Upper lobe of left lung (tissue), 4 donors: ENCODE measurements around the gene MVP.
"Not testable (repeated sequence)": the region's sequence is repeated elsewhere in the genome, so short reads cannot be mapped to it uniquely, and the experiment has no call there.

Source experiments
- CTCF ChIP-seq, 6 experiments: fragments of 450-650 bp in 4 of 6; fragments of 200-600 bp in 2 of 6; sonication (generic) in 2 of 6; IDR thresholded peaks; one replicate each; pipeline ENCODE4 v1.5.1; 2016 to 2019; ENCODE audit warnings: antibody characterized with exemption in 6 of 6
- EP300 ChIP-seq, 4 donors: sonication (generic); formaldehyde crosslinking; IDR thresholded peaks; one replicate each; pipeline ENCODE4 v1.5.1; 2017; ENCODE audit warnings: antibody characterized with exemption in 4 of 4, control low read depth in 2 of 4
- POLR2AphosphoS5 ChIP-seq, 2 donors: sonication (generic); formaldehyde crosslinking; IDR thresholded peaks; one replicate each; pipeline ENCODE4 v1.5.1; 2017; ENCODE audit warnings: antibody characterized with exemption in 2 of 2

- not testable (repeated sequence) for TF ChIP-seq CTCF, EP300, POLR2AphosphoS5 (IDR thresholded peaks at IDR 0.05)
Observed at GRCh38 chr16:29783094-29783953, 36.9 kb upstream of the MVP start.
